Neuronal stem cell (in vitro differentiated cells): ENCODE data around the gene INSM1.

Experiments used
- DNase-seq: peaks from one replicate; pipeline ENCODE4 v3.0.0-alpha.2; 2013; ENCODE audit warnings: low spot score
- H2AFZ ChIP-seq: one replicate; pipeline ENCODE4 v1.6.1; 2013; ENCODE audit warnings: mild to moderate bottlenecking, low read length, inconsistent platforms
- H2AK5ac ChIP-seq: 2 replicates; pipeline ENCODE4 v1.6.1; 2013; ENCODE audit warnings: low read depth, mild to moderate bottlenecking, inconsistent platforms, low read length, moderate library complexity, mixed read lengths
- H2BK120ac ChIP-seq: 2 replicates; pipeline ENCODE4 v1.6.1; 2013; ENCODE audit warnings: low read depth, mild to moderate bottlenecking, inconsistent platforms, low read length, moderate library complexity, mixed read lengths
- H2BK12ac ChIP-seq: one replicate; pipeline ENCODE4 v1.6.1; 2013; ENCODE audit warnings: low read length, inconsistent platforms
- H2BK15ac ChIP-seq: 2 replicates; pipeline ENCODE4 v1.6.1; 2013; ENCODE audit warnings: mild to moderate bottlenecking, low read length, inconsistent platforms, mixed read lengths
- H2BK5ac ChIP-seq: one replicate; pipeline ENCODE4 v1.6.1; 2013; ENCODE audit warnings: inconsistent platforms, mild to moderate bottlenecking, low read length, moderate library complexity
- H3K14ac ChIP-seq: one replicate; pipeline ENCODE4 v1.6.1; 2013; ENCODE audit warnings: low read length, inconsistent platforms
- H3K18ac ChIP-seq: 2 replicates; pipeline ENCODE4 v1.6.1; 2013; ENCODE audit warnings: low read length, inconsistent platforms
- H3K23ac ChIP-seq: 2 replicates; pipeline ENCODE4 v1.6.1; 2013; ENCODE audit warnings: low read depth, mild to moderate bottlenecking, mixed read lengths, low read length, inconsistent platforms; ENCODE audit not compliant: poor library complexity
- H3K27ac ChIP-seq: replicated peaks from 3 replicates; pipeline ENCODE4 v1.5.1; 2013; ENCODE audit warnings: low read length, inconsistent platforms
- H3K27me3 ChIP-seq, 3 experiments: 2 replicates each; pipeline ENCODE4 v1.6.1; 2013; ENCODE audit warnings: low read length in 3 of 3, mild to moderate bottlenecking in 2 of 3, inconsistent platforms in 1 of 3, low read depth in 1 of 3, mixed read lengths in 1 of 3, moderate library complexity in 1 of 3; ENCODE audit not compliant: control insufficient read depth in 3 of 3, insufficient read depth in 3 of 3
- H3K36me3 ChIP-seq, 2 donors: replicated peaks in 1 of 2; 2 replicates each; pipeline ENCODE4 v1.6.1; 2013; ENCODE audit warnings: low read length in 2 of 2; ENCODE audit not compliant: control insufficient read depth in 2 of 2, insufficient read depth in 2 of 2
- H3K4ac ChIP-seq: 2 replicates; pipeline ENCODE4 v1.6.1; 2013; ENCODE audit warnings: inconsistent platforms, mild to moderate bottlenecking, low read length, moderate library complexity
- H3K4me1 ChIP-seq, 2 donors: 1 replicate in 1 of 2; 2 replicates in 1 of 2; pipeline ENCODE4 v1.6.1; 2013; ENCODE audit warnings: low read length in 2 of 2, low read depth in 1 of 2; ENCODE audit not compliant: control insufficient read depth in 2 of 2, insufficient read depth in 1 of 2
- H3K4me2 ChIP-seq: one replicate; pipeline ENCODE4 v1.6.1; 2013; ENCODE audit warnings: mild to moderate bottlenecking, low read length, inconsistent platforms; ENCODE audit not compliant: insufficient read depth, poor library complexity, severe bottlenecking
- H3K4me3 ChIP-seq, 2 donors: 2 replicates each; pipeline ENCODE4 v1.5.1; 2013; ENCODE audit warnings: low read length in 2 of 2, mild to moderate bottlenecking in 2 of 2, inconsistent platforms in 1 of 2, moderate library complexity in 1 of 2
- H3K79me1 ChIP-seq: one replicate; pipeline ENCODE4 v1.6.1; 2013; ENCODE audit warnings: low read depth, mild to moderate bottlenecking, inconsistent platforms, low read length, moderate library complexity
- H3K9ac ChIP-seq: one replicate; pipeline ENCODE4 v1.6.1; 2013; ENCODE audit warnings: mild to moderate bottlenecking, low read depth, low read length, inconsistent platforms; ENCODE audit not compliant: poor library complexity
- H3K9me3 ChIP-seq, 2 donors: replicated peaks in 1 of 2; 2 replicates each; pipeline versions ENCODE3 to v1.6.1; 2013; ENCODE audit warnings: low read length in 2 of 2, mild to moderate bottlenecking in 2 of 2, inconsistent platforms in 1 of 2, low read depth in 1 of 2, mixed read lengths in 1 of 2, moderate library complexity in 1 of 2; ENCODE audit not compliant: control insufficient read depth in 2 of 2, insufficient read depth in 1 of 2
- H4K8ac ChIP-seq: one replicate; pipeline ENCODE4 v1.6.1; 2013; ENCODE audit warnings: low read depth, mild to moderate bottlenecking, inconsistent platforms, low read length, moderate library complexity
- H4K91ac ChIP-seq: one replicate; pipeline ENCODE4 v1.6.1; 2013; ENCODE audit warnings: low read length, low read depth, mild to moderate bottlenecking, inconsistent platforms; ENCODE audit not compliant: poor library complexity
- WGBS, 2 donors: extraction: QIAGEN DNeasy Blood & Tissue Kit; methylation state at CpG; one replicate each; pipeline ENCODE4 v1.1.7; 2013; ENCODE audit warnings: missing lambda C conversion rate in 2 of 2, mixed read lengths in 1 of 2; ENCODE audit not compliant: insufficient read length in 2 of 2, insufficient replicate concordance in 1 of 2; ENCODE audit errors: extremely low coverage in 2 of 2; 5-methylcytosine and 5-hydroxymethylcytosine counted together

The INSM1 gene

DNA sequence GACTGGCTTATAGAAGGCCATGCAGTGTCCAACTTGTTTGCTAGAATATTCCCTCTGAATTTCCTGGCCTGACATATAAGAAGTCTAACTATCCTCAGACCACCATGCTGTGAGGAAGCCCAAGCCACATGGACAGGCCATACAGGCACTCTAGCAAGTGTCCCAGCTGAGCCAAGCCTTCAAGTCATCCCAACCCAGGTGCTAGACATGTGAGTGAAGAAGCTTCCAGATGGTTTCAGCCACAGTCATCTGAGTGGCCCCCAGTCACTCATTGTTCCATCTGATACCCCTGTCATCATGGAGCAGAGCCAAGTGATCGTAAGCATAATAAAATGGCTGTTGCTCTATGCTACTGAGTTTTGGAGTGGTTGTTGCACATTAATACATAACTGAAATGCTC lies 46.0 kb upstream of the INSM1 start:
- Histone ChIP-seq H2BK5ac (no peak overlapping the region), H2AK5ac (no peak overlapping the region), H3K9ac (no peak overlapping the region), H3K4me3 (no peak overlapping the region), H3K4ac (no peak overlapping the region), H3K27ac (no peak overlapping the region), H3K79me1 (no peaks in the 10 kb centered on the region), H3K36me3 (no peaks in the 10 kb centered on the region), H4K91ac (no peak overlapping the region), H2BK12ac (no peak overlapping the region), H2BK15ac (no peak overlapping the region), H3K4me2 (no peak overlapping the region), H2AFZ (no peak overlapping the region), H2BK120ac (no peak overlapping the region), H3K27me3 (no peaks in the 10 kb centered on the region), H3K4me1 (no peaks in the 10 kb centered on the region), H3K18ac (no peak overlapping the region), H3K9me3 (peaks cover 0 to 2% of the 10 kb centered on the region in 2 donors), H3K14ac (no peak overlapping the region), H3K23ac (no peak overlapping the region), H4K8ac (no peak overlapping the region)
- no peak for DNase-seq
- no CpG with 5 or more reads among the region's 1 CpG for WGBS, 2 donors

DNA sequence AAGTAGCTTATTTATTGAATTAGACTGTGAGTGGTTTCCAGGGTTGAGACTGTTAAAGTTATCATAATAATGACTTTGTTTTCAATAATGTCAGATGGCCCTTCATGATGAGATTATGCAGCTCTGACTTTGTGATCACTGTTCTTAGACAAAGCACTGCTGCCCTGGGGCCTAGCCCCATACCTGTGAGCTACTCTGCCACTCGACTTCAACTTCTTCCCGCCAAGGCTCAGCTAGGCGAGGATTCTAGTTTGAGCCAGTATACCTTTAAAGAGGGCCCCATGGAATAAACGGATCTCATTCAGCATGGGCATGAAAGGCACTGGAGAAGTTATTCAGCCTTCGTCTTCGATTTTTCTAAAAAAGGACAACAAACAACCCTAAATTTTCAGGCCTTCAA lies 45.0 kb upstream of the INSM1 start:
- Histone ChIP-seq H3K9me3 (peaks cover 0 to 2% of the 10 kb centered on the region in 2 donors), H3K4me2 (no peak overlapping the region), H2BK12ac (no peak overlapping the region), H3K23ac (no peak overlapping the region), H3K36me3 (no peaks in the 10 kb centered on the region), H2BK5ac (no peak overlapping the region), H4K8ac (no peak overlapping the region), H3K9ac (no peak overlapping the region), H2AFZ (no peak overlapping the region), H3K27ac (no peak overlapping the region), H2AK5ac (no peak overlapping the region), H3K18ac (no peak overlapping the region), H2BK15ac (no peak overlapping the region), H3K79me1 (no peaks in the 10 kb centered on the region), H3K4me3 (no peak overlapping the region), H2BK120ac (no peak overlapping the region), H3K4ac (no peak overlapping the region), H3K14ac (no peak overlapping the region), H4K91ac (no peak overlapping the region), H3K4me1 (no peaks in the 10 kb centered on the region), H3K27me3 (no peaks in the 10 kb centered on the region)
- DNase-seq: no peak
- WGBS, 2 donors: no CpG with 5 or more reads among the region's 6 CpGs

DNA sequence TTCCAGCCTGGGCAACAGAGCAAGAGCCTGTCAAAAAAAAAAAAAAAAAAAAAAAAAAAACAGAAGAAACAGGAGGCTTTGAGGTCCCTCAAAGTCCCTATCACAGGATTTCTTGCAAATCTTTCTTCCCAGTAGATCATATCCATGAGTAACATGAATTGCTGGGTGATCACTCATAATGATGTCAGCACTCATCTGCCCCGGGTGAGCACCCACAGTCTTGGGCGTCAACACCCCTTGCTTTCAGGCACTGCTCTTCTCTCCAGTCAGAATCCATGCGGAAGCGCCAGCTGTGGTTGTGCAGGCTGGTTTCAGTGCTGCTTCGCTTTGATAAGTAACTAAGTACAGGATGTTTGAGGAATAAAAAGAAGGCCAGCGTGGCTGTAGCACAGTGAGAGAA lies 40.2 kb upstream of the INSM1 start:
- no peak overlapping the region for H3K14ac ChIP-seq
- H3K79me1 ChIP-seq: no peaks in the 10 kb centered on the region
- no peak overlapping the region for H2AFZ ChIP-seq
- no CpG with 5 or more reads among the region's 6 CpGs for WGBS, 2 donors
- no peak overlapping the region for H4K91ac ChIP-seq
- no peak overlapping the region for H3K4me3 ChIP-seq
- no peak overlapping the region for H4K8ac ChIP-seq
- H3K9ac ChIP-seq: no peak overlapping the region
- H3K27ac ChIP-seq: no peak overlapping the region
- no peak overlapping the region for H3K4me2 ChIP-seq
- H3K36me3 ChIP-seq: no peaks in the 10 kb centered on the region
- DNase-seq: no peak
- H3K27me3 ChIP-seq: no peaks in the 10 kb centered on the region
- H3K18ac ChIP-seq: no peak overlapping the region
- H3K4me1 ChIP-seq: no peaks in the 10 kb centered on the region
- H3K23ac ChIP-seq: no peak overlapping the region
- H2BK12ac ChIP-seq: no peak overlapping the region
- H2BK15ac ChIP-seq: no peak overlapping the region
- H2BK5ac ChIP-seq: no peak overlapping the region
- no peak overlapping the region for H2BK120ac ChIP-seq
- no peak overlapping the region for H3K4ac ChIP-seq
- H3K9me3 ChIP-seq: no peaks in the 10 kb centered on the region
- H2AK5ac ChIP-seq: no peak overlapping the region

DNA sequence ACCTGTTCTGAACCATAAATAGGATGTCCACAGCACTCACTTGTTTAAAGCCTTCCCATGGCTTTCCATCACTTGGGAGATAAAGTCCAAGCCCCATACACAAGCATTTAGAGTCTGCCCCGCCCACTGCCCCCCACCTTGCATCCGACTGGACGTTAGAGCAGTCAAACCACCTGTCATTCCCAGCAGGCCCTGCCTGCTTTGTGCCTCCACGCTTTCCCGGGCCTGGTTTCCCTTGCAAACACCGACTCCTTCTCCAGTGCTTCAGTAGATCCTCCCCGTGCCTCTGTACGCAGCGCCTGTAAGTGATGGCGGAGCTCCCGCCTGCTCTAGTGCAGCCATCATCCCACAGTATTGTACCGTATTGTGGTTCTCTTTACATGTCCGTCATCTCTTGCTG lies 38.3 kb upstream of the INSM1 start:
- H3K79me1 ChIP-seq: no peaks in the 10 kb centered on the region
- no peak overlapping the region for H4K91ac ChIP-seq
- no peak overlapping the region for H3K14ac ChIP-seq
- H2BK5ac ChIP-seq: no peak overlapping the region
- H3K18ac ChIP-seq: no peak overlapping the region
- H2BK12ac ChIP-seq: no peak overlapping the region
- H3K27me3 ChIP-seq: no peaks in the 10 kb centered on the region
- H3K4ac ChIP-seq: no peak overlapping the region
- no peaks in the 10 kb centered on the region for H3K4me1 ChIP-seq
- WGBS, 2 donors: no CpG with 5 or more reads among the region's 13 CpGs
- no peak overlapping the region for H2BK15ac ChIP-seq
- no peak overlapping the region for H2AFZ ChIP-seq
- H2AK5ac ChIP-seq: no peak overlapping the region
- no peak overlapping the region for H3K4me2 ChIP-seq
- no peak for DNase-seq
- no peak overlapping the region for H3K9ac ChIP-seq
- H3K23ac ChIP-seq: no peak overlapping the region
- H4K8ac ChIP-seq: no peak overlapping the region
- no peak overlapping the region for H3K27ac ChIP-seq
- peak overlapping the region in 1 of 2 donors; percentile 3 for H3K4me3 ChIP-seq
- no peak overlapping the region for H2BK120ac ChIP-seq
- H3K9me3 ChIP-seq: no peaks in the 10 kb centered on the region
- no peaks in the 10 kb centered on the region for H3K36me3 ChIP-seq
